ENCODE measurements around the gene MIPOL1.

Gene MIPOL1

DNA sequence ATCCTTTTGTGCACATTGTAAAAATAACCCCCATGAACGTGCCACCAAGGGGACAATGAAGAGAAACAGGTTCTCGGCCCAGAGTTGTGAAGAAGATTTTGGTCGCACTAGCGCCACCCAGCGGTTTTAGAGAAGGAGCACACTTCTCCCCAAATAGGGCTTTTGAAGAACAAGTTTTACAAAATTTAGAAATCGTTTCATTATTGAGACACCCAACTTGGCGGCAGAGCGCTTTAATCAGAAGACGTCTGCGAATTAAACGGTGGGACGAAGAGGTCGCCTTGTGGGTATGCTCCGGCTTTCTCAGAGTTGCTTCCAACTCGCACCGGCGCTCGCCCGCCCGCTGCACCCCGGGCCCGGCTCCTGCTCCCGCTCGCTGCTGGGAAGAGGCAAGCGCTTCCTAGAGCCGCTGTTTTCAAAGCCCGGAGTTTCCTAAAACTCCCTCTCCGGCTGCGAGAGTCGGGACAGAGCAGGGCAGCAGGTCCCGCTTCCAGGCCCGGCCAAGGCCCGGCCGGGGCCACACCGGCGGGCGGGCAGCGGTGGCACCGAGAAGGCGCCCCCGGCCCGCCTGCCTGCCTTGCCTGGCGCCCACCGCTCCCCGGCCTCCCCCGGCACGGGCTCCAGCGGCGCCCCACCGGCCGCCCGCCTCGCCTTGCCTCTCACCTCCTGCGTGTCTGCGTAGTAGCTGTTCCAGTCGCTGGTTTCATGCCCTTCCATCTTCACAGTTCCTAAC is 396.7 kb downstream of the MIPOL1 start:
- H3K4me3 ChIP-seq (ENCODE audit: low read depth, low read length), result peak overlapping the region; percentile 41
- DNase-seq (ENCODE audit: low read depth), result peak; percentile 61
- in situ Hi-C loops (cut with HindIII; ENCODE audit: low sequenced_read_pairs), result no loop called here
- TF ChIP-seq CTCF (IDR thresholded peaks at IDR 0.05; ENCODE audit: low read depth, low read length, missing control alignments), result peak; percentile 82

DNA sequence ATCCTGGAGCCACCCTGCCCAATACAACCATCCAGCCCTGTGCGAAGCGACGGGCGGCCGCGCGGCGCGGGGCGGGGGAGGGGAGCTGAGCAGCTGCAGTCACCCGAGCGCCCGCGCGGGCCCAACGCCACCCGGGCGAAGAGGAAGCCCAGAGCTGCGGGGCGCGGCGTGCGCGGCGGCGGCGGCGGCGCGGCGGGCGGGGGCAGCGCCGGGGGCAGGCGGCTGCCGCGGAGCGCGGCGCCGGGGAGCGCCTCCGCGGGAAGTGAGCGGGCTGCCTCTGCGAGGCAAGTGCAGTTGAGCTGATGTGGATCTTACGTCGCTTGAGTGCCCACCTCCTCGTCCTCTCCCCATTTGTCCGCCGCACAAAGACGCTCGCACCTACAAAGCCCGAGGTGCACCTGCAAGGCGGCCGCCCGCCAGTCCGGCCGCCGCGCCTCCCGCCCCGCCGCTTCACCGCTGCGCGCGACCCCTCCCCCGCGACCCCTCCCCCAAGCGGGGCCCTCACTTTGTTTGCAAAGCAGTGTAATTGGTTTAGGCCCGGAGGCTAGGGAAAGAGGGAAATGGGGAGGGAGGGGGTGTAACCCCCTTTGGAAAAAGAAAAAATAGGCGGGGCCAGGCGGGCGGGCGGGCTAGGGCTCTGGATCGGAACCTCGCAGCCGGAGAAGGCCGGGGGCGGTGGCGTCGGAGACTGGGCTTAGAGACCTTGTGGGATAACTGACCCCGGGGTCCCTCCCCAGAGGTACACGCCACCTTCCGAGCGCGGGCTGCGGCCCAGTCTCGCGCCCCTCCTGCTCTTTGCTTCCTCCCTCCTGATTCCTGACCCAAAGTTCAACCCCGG is 397.5 kb downstream of the MIPOL1 start, which contains the start of the genes FOXA1 and TTC6:
Gene FOXA1 (minus strand): TSS at position 279 of the 838 bp plus-strand sequence. CDS start 277 bp downstream, at position 2.
Gene TTC6 (plus strand): TSS at position 659 of the 838 bp plus-strand sequence. CDS start 26,436 bp downstream, outside the sequence.
- in situ Hi-C loops (cut with HindIII; ENCODE audit: low sequenced_read_pairs), result loop anchor here (5.0 kb wide), 1 partner anchor 348 kb away; no protein-coding TSS in a partner anchor
- H3K4me3 ChIP-seq (ENCODE audit: low read depth, low read length), result peak within 1 kb of the TSS; percentile 41
- DNase-seq (ENCODE audit: low read depth), result no peak
- no peak for TF ChIP-seq CTCF (IDR thresholded peaks at IDR 0.05; ENCODE audit: low read depth, low read length, missing control alignments)

GRCh38 chr14:37595809-37596621 is 398.3 kb downstream of the MIPOL1 start:
- no peak for TF ChIP-seq CTCF (IDR thresholded peaks at IDR 0.05; ENCODE audit: low read depth, low read length, missing control alignments)
- DNase-seq (ENCODE audit: low read depth), result no peak
- in situ Hi-C loops (cut with HindIII; ENCODE audit: low sequenced_read_pairs), result loop anchor here (5.0 kb wide), 1 partner anchor 349 kb away; no protein-coding TSS in a partner anchor
- peak overlapping the region; percentile 41 for H3K4me3 ChIP-seq (ENCODE audit: low read depth, low read length)

- in situ Hi-C loops (cut with HindIII; ENCODE audit: low sequenced_read_pairs), result loop anchor here (5.0 kb wide), 1 partner anchor 350 kb away; no protein-coding TSS in a partner anchor
- DNase-seq (ENCODE audit: low read depth), result no peak
- H3K4me3 ChIP-seq (ENCODE audit: low read depth, low read length), result no peak overlapping the region
- no peak for TF ChIP-seq CTCF (IDR thresholded peaks at IDR 0.05; ENCODE audit: low read depth, low read length, missing control alignments)
Observed at GRCh38 chr14:37596790-37597472, 399.2 kb downstream of the MIPOL1 start.

- no peak for DNase-seq (ENCODE audit: low read depth)
- TF ChIP-seq CTCF (IDR thresholded peaks at IDR 0.05; ENCODE audit: low read depth, low read length, missing control alignments), result peak; percentile 42
- H3K4me3 ChIP-seq (ENCODE audit: low read depth, low read length), result no peak overlapping the region
- in situ Hi-C loops (cut with HindIII; ENCODE audit: low sequenced_read_pairs), result loop anchor here (5.0 kb wide), 1 partner anchor 350 kb away; no protein-coding TSS in a partner anchor
Observed at GRCh38 chr14:37597538-37597913, 399.8 kb downstream of the MIPOL1 start.
